Measurements from ENCODE around the gene CHRDL1. TPM values are rescaled to one million over a fixed set of nuclear protein-coding genes. Genes with fewer than 3 reads are reported as not detected.
A peak's percentile ranks its signal among the peaks of the same experiment; 100 is the strongest.

Gene CHRDL1
- polyA plus RNA-seq, 1 of the 3 experiments (the other 2 are of a cell fraction), result 0.64 TPM

- no peak overlapping the region for H3K9ac ChIP-seq
- no peaks in the 10 kb centered on the region for H3K79me2 ChIP-seq (ENCODE audit: insufficient read depth)
- peak; percentile 20 for DNase-seq
- no peak overlapping the region for H3K4me2 ChIP-seq
- no peaks in the 10 kb centered on the region for H3F3A ChIP-seq (replicated peaks; ENCODE audit: insufficient read depth)
- no peaks in the 10 kb centered on the region for H3K36me3 ChIP-seq (replicated peaks in 1 of 2; ENCODE audit: control insufficient read depth in 1 of 2, insufficient read depth in 2 of 2, low read length in 1 of 2)
- TF ChIP-seq SMC3 (IDR thresholded peaks at IDR 0.05; ENCODE audit: low read depth, low read length) (peak; percentile 33), MXI1 (IDR thresholded peaks at IDR 0.05; ENCODE audit: low read depth, low read length) (no peak), JUND (IDR thresholded peaks at IDR 0.05) (no peak), REST (IDR thresholded peaks at IDR 0.05; ENCODE audit: low read depth, low read length) (no peak), NFIC (IDR thresholded peaks at IDR 0.05; ENCODE audit: borderline replicate concordance) (no peak), TEAD4 (IDR thresholded peaks at IDR 0.05; ENCODE audit: borderline replicate concordance, insufficient read depth) (no peak), RAD21 (IDR thresholded peaks at IDR 0.05; ENCODE audit: low read length) (peak; percentile 50), RFX5 (IDR thresholded peaks at IDR 0.05; ENCODE audit: low read length) (no peak), TAF1 (IDR thresholded peaks at IDR 0.05; ENCODE audit: borderline replicate concordance, low read depth, low read length) (no peak), GATA2 (CRISPR knock-in tag; IDR thresholded peaks at IDR 0.05) (no peak), CTCF (IDR thresholded peaks at IDR 0.05) (peak; percentile 71), USF1 (IDR thresholded peaks at IDR 0.05; ENCODE audit: borderline replicate concordance, low read depth) (no peak)
- H3K9me2 ChIP-seq, result no peaks in the 10 kb centered on the region
- H2AFZ ChIP-seq (ENCODE audit: low read depth), result no peak overlapping the region
- CTCF ChIA-PET, result interaction anchor here (0.6 to 2.4 kb wide), 5 partner anchors 10 to 57 kb away, joined by 3 to 8 read pairs (median 4); no protein-coding TSS in a partner anchor
- no peaks in the 10 kb centered on the region; the same call in 1 of the 2 replicates for H3K27me3 ChIP-seq (ENCODE audit: insufficient read depth)
- no peaks in the 10 kb centered on the region for H4K20me1 ChIP-seq (ENCODE audit: insufficient read depth)
- WGBS (ENCODE audit: low lambda C conversion rate), result 9% methylated on average over 3 of the region's 3 CpGs
- no peak overlapping the region for H3K27ac ChIP-seq (ENCODE audit: low read depth in 2 of 2, low read length in 1 of 2)
- H3K4me3 ChIP-seq (ENCODE audit: low read depth in 2 of 2, low read length in 1 of 2), result no peak overlapping the region
- POLR2A ChIA-PET, result no interaction called here
- H3K9me3 ChIP-seq, result no peaks in the 10 kb centered on the region
- no peaks in the 10 kb centered on the region for H3K4me1 ChIP-seq (ENCODE audit: control insufficient read depth in 1 of 2, insufficient read depth in 2 of 2, low read depth in 1 of 2, low read length in 1 of 2)
These were observed 130.2 kb downstream of the CHRDL1 start for GRCh38 chrX:110665223-110666002.
